IMR-90 (cell line): ENCODE measurements around the gene PSMG4. TPM values are rescaled to one million over a fixed set of nuclear protein-coding genes. Genes with fewer than 3 reads are reported as not detected.

ENCODE experiments used
- ATAC-seq: fragments of 200-7000 bp; cut with Tn5 transposase; 2 replicates; pipeline ENCODE4 v1.9.1; 2020; ENCODE audit warnings: low read depth, mild to moderate bottlenecking, moderate library complexity
- BruUV-seq: library from RNA; stranded (reverse); fragments of 400-500 nt; replicated peaks from 2 replicates; lab custom pipeline; 2021; lab: Mats Ljungman, UMichigan
- CTCF ChIA-PET: fragments of 300-600 bp; formaldehyde crosslinking; extraction: SDS; loops from one replicate; lab custom pipeline; 2021; ENCODE audit warnings: antibody characterized with exemption; lab: Yijun Ruan, JAX
- POLR2A ChIA-PET: fragments of 300-600 bp; sonication (Branson Sonifier 250); formaldehyde crosslinking; loops from one replicate; lab custom pipeline; 2022; ENCODE audit warnings: antibody characterized with exemption; ENCODE audit not compliant: unreplicated experiment; lab: Charles Lee
- DNase-seq: peaks from one replicate; pipeline ENCODE4 v3.0.0; 2013
- H2AFZ ChIP-seq: replicated peaks from 2 replicates; pipeline ENCODE3; 2013; ENCODE audit warnings: low read length, mild to moderate bottlenecking; ENCODE audit not compliant: poor library complexity
- H2AK5ac ChIP-seq: 2 replicates; pipeline ENCODE4 v1.6.1; 2013; ENCODE audit warnings: low read depth, low read length, inconsistent platforms
- H2AK9ac ChIP-seq: replicated peaks from 2 replicates; pipeline ENCODE3; 2013; ENCODE audit warnings: mild to moderate bottlenecking, low read depth, low read length, moderate library complexity; ENCODE audit not compliant: poor library complexity
- H2BK120ac ChIP-seq: 2 replicates; pipeline ENCODE4 v1.6.1; 2013; ENCODE audit warnings: low read depth, low read length, inconsistent platforms
- H2BK15ac ChIP-seq: 3 replicates; pipeline ENCODE4 v1.6.1; 2013; ENCODE audit warnings: low read depth, low read length, inconsistent platforms
- H2BK20ac ChIP-seq: 2 replicates; pipeline ENCODE4 v1.6.1; 2013; ENCODE audit warnings: low read depth, mild to moderate bottlenecking, inconsistent platforms, low read length, moderate library complexity
- H2BK5ac ChIP-seq: 2 replicates; pipeline ENCODE4 v1.6.1; 2013; ENCODE audit warnings: mild to moderate bottlenecking, low read depth, low read length, inconsistent platforms; ENCODE audit not compliant: poor library complexity, severe bottlenecking
- H3K14ac ChIP-seq: replicated peaks from 2 replicates; pipeline ENCODE4 v1.6.1; 2013; ENCODE audit warnings: low read depth, low read length, inconsistent platforms
- H3K18ac ChIP-seq: 2 replicates; pipeline ENCODE4 v1.6.1; 2013; ENCODE audit warnings: low read depth, low read length, control low read depth
- H3K23ac ChIP-seq: 2 replicates; pipeline ENCODE4 v1.6.1; 2013; ENCODE audit warnings: low read depth, low read length, inconsistent platforms
- H3K27ac ChIP-seq: 2 replicates; pipeline ENCODE4 v1.5.1; 2013; ENCODE audit warnings: mild to moderate bottlenecking, control low read depth, low read length; ENCODE audit not compliant: insufficient read depth
- H3K27me3 ChIP-seq: 2 replicates; pipeline ENCODE4 v1.6.1; 2013; ENCODE audit warnings: low read length; ENCODE audit not compliant: control insufficient read depth, insufficient read depth
- H3K36me3 ChIP-seq: 2 replicates; pipeline ENCODE4 v1.6.1; 2013; ENCODE audit warnings: low read length, mixed read lengths; ENCODE audit not compliant: control insufficient read depth, insufficient read depth
- H3K4ac ChIP-seq: 2 replicates; pipeline ENCODE4 v1.6.1; 2013; ENCODE audit warnings: low read depth, low read length, inconsistent platforms
- H3K4me1 ChIP-seq: 2 replicates; pipeline ENCODE4 v1.6.1; 2013; ENCODE audit warnings: low read length, mixed read lengths; ENCODE audit not compliant: control insufficient read depth, insufficient read depth
- H3K4me2 ChIP-seq: 2 replicates; pipeline ENCODE4 v1.6.1; 2013; ENCODE audit warnings: low read depth, mild to moderate bottlenecking, control low read depth, low read length, moderate library complexity
- H3K4me3 ChIP-seq: 2 replicates; pipeline ENCODE4 v1.5.1; 2013; ENCODE audit warnings: low read depth, mild to moderate bottlenecking, control low read depth, low read length, moderate library complexity; ENCODE audit not compliant: insufficient read depth
- H3K56ac ChIP-seq: 2 replicates; pipeline ENCODE4 v1.6.1; 2013; ENCODE audit warnings: low read length, inconsistent platforms; ENCODE audit not compliant: insufficient read depth; ENCODE audit errors: extremely low read depth
- H3K79me1 ChIP-seq, 2 experiments: 2 replicates each; pipeline ENCODE4 v1.6.1; 2013; ENCODE audit warnings: low read length in 2 of 2, inconsistent platforms in 1 of 2, low read depth in 1 of 2
- H3K9ac ChIP-seq: 2 replicates; pipeline ENCODE4 v1.6.1; 2013; ENCODE audit warnings: low read depth, low read length, control low read depth
- H3K9me1 ChIP-seq: 2 replicates; pipeline ENCODE4 v1.6.1; 2013; ENCODE audit warnings: low read length, inconsistent platforms; ENCODE audit not compliant: insufficient read depth
- H3K9me3 ChIP-seq: 2 replicates; pipeline ENCODE4 v1.6.1; 2013; ENCODE audit warnings: low read length; ENCODE audit not compliant: control insufficient read depth, insufficient read depth
- H4K20me1 ChIP-seq: 2 replicates; pipeline ENCODE4 v1.6.1; 2013; ENCODE audit warnings: low read length, inconsistent platforms; ENCODE audit not compliant: insufficient read depth
- H4K5ac ChIP-seq: 2 replicates; pipeline ENCODE4 v1.6.1; 2013; ENCODE audit warnings: mild to moderate bottlenecking, low read depth, low read length, control low read depth
- H4K8ac ChIP-seq, 2 experiments: 2 replicates each; pipeline ENCODE4 v1.6.1; 2013; ENCODE audit warnings: low read depth in 2 of 2, low read length in 2 of 2, control low read depth in 1 of 2, inconsistent platforms in 1 of 2
- H4K91ac ChIP-seq: 2 replicates; pipeline ENCODE4 v1.6.1; 2013; ENCODE audit warnings: low read depth, low read length, inconsistent platforms; ENCODE audit not compliant: insufficient read depth
- BHLHE40 ChIP-seq: fragments of 150-350 bp; IDR thresholded peaks from 2 replicates; pipeline ENCODE4 v1.6.1; 2016; ENCODE audit warnings: mild to moderate bottlenecking, low read depth, low read length
- CEBPB ChIP-seq: IDR thresholded peaks from 2 replicates; pipeline ENCODE4 v1.6.1; 2012; ENCODE audit warnings: low read depth, low read length, improper control_type of control experiment
- CTCF ChIP-seq: conservative IDR thresholded peaks from 2 replicates; pipeline ENCODE4 v1.5.1; 2012; ENCODE audit warnings: mild to moderate bottlenecking, low read depth, low read length, improper control_type of control experiment
- FOS ChIP-seq: fragments of 150-350 bp; IDR thresholded peaks from 2 replicates; pipeline ENCODE4 v1.6.1; 2016; ENCODE audit warnings: low read depth, low read length
- MAFK ChIP-seq: IDR thresholded peaks from 2 replicates; pipeline ENCODE4 v1.6.1; 2012; ENCODE audit warnings: low read depth, low read length, improper control_type of control experiment
- MAZ ChIP-seq: IDR thresholded peaks from 2 replicates; pipeline ENCODE4 v1.6.1; 2012; ENCODE audit warnings: low read depth, mild to moderate bottlenecking, low read length, improper control_type of control experiment, moderate library complexity, borderline replicate concordance
- MXI1 ChIP-seq: IDR thresholded peaks from 2 replicates; pipeline ENCODE4 v1.6.1; 2012; ENCODE audit warnings: low read depth, mild to moderate bottlenecking, low read length, moderate library complexity, borderline replicate concordance
- NFE2L2 ChIP-seq: fragments of 150-350 bp; IDR thresholded peaks from 2 replicates; pipeline ENCODE4 v1.6.1; 2016; ENCODE audit warnings: low read depth, mild to moderate bottlenecking, low read length
- POLR2A ChIP-seq: IDR thresholded peaks from 2 replicates; pipeline ENCODE4 v1.6.1; 2012; ENCODE audit warnings: mild to moderate bottlenecking, low read depth, low read length
- RAD21 ChIP-seq: IDR thresholded peaks from 2 replicates; pipeline ENCODE4 v1.6.1; 2012; ENCODE audit warnings: low read length, improper control_type of control experiment
- RCOR1 ChIP-seq: IDR thresholded peaks from 2 replicates; pipeline ENCODE4 v1.6.1; 2012; ENCODE audit warnings: mild to moderate bottlenecking, low read length, improper control_type of control experiment; ENCODE audit not compliant: insufficient replicate concordance
- RFX5 ChIP-seq: IDR thresholded peaks from 2 replicates; pipeline ENCODE4 v1.8.0; 2012; ENCODE audit warnings: low read depth, mild to moderate bottlenecking, low read length, moderate library complexity
- SMC3 ChIP-seq: fragments of 150-350 bp; IDR thresholded peaks from 2 replicates; pipeline ENCODE4 v1.6.1; 2016; ENCODE audit warnings: low read depth, mild to moderate bottlenecking, antibody characterized with exemption, low read length, moderate library complexity
- WGBS, 2 experiments: methylation state at CpG; one replicate each; pipeline versions ENCODE4 v1.1.5 to v1.1.7; 2013; ENCODE audit warnings: missing lambda C conversion rate in 2 of 2; ENCODE audit not compliant: insufficient read length in 1 of 2; ENCODE audit errors: extremely low coverage in 2 of 2; 5-methylcytosine and 5-hydroxymethylcytosine counted together
- dilution Hi-C: fragments of 300-500 bp; cut with HindIII; formaldehyde crosslinking; loops from one replicate; pipeline ENCODE4 v1.14.3; 2018; ENCODE audit warnings: low sequenced_read_pairs; ENCODE audit not compliant: unreplicated experiment
- in situ Hi-C: fragments of 300-500 bp; cut with MboI; formaldehyde crosslinking; loops from 3 replicates; pipeline ENCODE4 v1.14.3; 2019; ENCODE audit warnings: low sequenced_read_pairs, inconsistent platforms, mixed read lengths
- intact Hi-C: fragments of 100-400 bp; cut with micrococcal nuclease; formaldehyde crosslinking; loops from 2 replicates; pipeline ENCODE4 v1.10.0; 2022
- polyA plus RNA-seq, 3 experiments: library from polyadenylated mRNA; depleted of rRNA; stranded (reverse); fragments of >200 nt; gene quantifications; 2 replicates each; pipeline ENCODE4 v1.2.3, GENCODE V29; 2012; ENCODE audit warnings: low replicate concordance in 1 of 3
- total RNA-seq: library from RNA; depleted of rRNA; stranded (reverse); fragments of >200 nt; gene quantifications from 2 replicates; pipeline ENCODE4 v1.2.3, GENCODE V29; 2012
- TF ChIP-seq, protein P1 (sequence below): fragments of 150-350 bp; IDR thresholded peaks from 2 replicates; pipeline ENCODE4 v1.6.1; 2016; ENCODE audit warnings: low read depth, mild to moderate bottlenecking, low read length, moderate library complexity, borderline replicate concordance
- TF ChIP-seq, protein P2 (sequence below): fragments of 150-350 bp; IDR thresholded peaks from 2 replicates; pipeline ENCODE4 v1.6.1; 2017; ENCODE audit warnings: mild to moderate bottlenecking, antibody characterized with exemption, low read length, low read depth

PSMG4 gene
- total and polyA plus RNA-seq, 2 of the 4 experiments (the other 2 are of a cell fraction) = 5.6 to 13.4 TPM

DNA sequence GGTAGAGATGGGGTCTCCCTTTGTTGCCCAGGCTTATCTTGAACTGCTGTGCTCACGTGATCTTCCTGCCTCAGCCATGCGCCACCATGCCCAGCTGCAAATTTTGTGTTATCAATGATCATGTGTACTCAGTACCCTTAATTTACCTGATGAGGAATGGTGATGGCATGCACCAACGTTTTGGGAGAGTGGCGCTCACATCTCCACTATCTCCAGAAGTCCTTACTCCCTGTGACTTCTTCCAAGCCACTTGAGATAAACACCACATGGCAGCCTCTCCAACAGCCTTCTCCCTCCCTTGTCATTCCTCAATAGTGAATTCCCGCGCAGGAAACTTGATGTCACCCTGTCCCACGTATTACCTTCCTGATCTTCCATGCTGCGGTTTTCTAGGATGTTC is 58.1 kb downstream of the PSMG4 start:
- H2BK15ac ChIP-seq = no peak overlapping the region
- CTCF ChIA-PET = no interaction called here

More for the DNA sequence above, 58.1 kb downstream of the PSMG4 start:
- H3K79me1 ChIP-seq = no peaks in the 10 kb centered on the region
- dilution Hi-C loops (no loop called here), intact Hi-C loops (no loop called here), in situ Hi-C loops (no loop called here)
- H2BK20ac ChIP-seq = no peak overlapping the region
- H2AK5ac ChIP-seq = no peak overlapping the region
- no peak for DNase-seq
- no peak overlapping the region for H3K4me3 ChIP-seq
- H3K9me3 ChIP-seq = no peaks in the 10 kb centered on the region; the same call in 1 of the 2 replicates
- H2BK120ac ChIP-seq = no peak overlapping the region
- H3K27me3 ChIP-seq = peaks cover 56% of the 10 kb centered on the region
- ATAC-seq = no peak
- H3K18ac ChIP-seq = no peak overlapping the region
- H4K91ac ChIP-seq = no peak overlapping the region
- no peak overlapping the region for H3K14ac ChIP-seq
- H3K27ac ChIP-seq = no peak overlapping the region
- H4K5ac ChIP-seq = no peak overlapping the region
- POLR2A ChIA-PET = interaction anchor here (0.6 kb wide), 1 partner anchor 63 kb away, joined by 3 read pairs; no protein-coding TSS in a partner anchor
- WGBS, 2 experiments = 93% methylated on average over 2 of the region's 8 CpGs; no CpG with 5 or more reads in 1 of the 2 experiments
- no peaks in the 10 kb centered on the region for H3K4me1 ChIP-seq
- H2AK9ac ChIP-seq = no peak overlapping the region
- no peaks in the 10 kb centered on the region for H4K20me1 ChIP-seq
- H4K8ac ChIP-seq = no peak overlapping the region
- no peak overlapping the region for H3K4me2 ChIP-seq
- no peak overlapping the region for H2BK5ac ChIP-seq
- H3K23ac ChIP-seq = no peak overlapping the region
- no TSS peak for BruUV-seq
- H3K56ac ChIP-seq = no peak overlapping the region
- H2AFZ ChIP-seq = no peak overlapping the region
- peaks cover 2% of the 10 kb centered on the region; the same call in 1 of the 2 replicates for H3K9me1 ChIP-seq
- H3K4ac ChIP-seq = no peak overlapping the region
- no peak for TF ChIP-seq RFX5
- TF ChIP-seq NFE2L2 = no peak
- TF ChIP-seq, protein P1, sequence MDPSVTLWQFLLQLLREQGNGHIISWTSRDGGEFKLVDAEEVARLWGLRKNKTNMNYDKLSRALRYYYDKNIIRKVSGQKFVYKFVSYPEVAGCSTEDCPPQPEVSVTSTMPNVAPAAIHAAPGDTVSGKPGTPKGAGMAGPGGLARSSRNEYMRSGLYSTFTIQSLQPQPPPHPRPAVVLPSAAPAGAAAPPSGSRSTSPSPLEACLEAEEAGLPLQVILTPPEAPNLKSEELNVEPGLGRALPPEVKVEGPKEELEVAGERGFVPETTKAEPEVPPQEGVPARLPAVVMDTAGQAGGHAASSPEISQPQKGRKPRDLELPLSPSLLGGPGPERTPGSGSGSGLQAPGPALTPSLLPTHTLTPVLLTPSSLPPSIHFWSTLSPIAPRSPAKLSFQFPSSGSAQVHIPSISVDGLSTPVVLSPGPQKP = no peak
- no peak for TF ChIP-seq RCOR1
- no peak for TF ChIP-seq CEBPB
- no peak for TF ChIP-seq CTCF
- no peak for TF ChIP-seq MAFK
- no peak for TF ChIP-seq MAZ
- TF ChIP-seq FOS = no peak
- TF ChIP-seq RAD21 = no peak
- TF ChIP-seq SMC3 = no peak
- no peak for TF ChIP-seq BHLHE40
- TF ChIP-seq, protein P2, sequence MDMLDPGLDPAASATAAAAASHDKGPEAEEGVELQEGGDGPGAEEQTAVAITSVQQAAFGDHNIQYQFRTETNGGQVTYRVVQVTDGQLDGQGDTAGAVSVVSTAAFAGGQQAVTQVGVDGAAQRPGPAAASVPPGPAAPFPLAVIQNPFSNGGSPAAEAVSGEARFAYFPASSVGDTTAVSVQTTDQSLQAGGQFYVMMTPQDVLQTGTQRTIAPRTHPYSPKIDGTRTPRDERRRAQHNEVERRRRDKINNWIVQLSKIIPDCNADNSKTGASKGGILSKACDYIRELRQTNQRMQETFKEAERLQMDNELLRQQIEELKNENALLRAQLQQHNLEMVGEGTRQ = no peak
- no peak for TF ChIP-seq POLR2A
- TF ChIP-seq MXI1 = no peak
- H3K36me3 ChIP-seq = no peaks in the 10 kb centered on the region
- H3K9ac ChIP-seq = no peak overlapping the region
